ENCODE data around the gene NOS2.

Gene NOS2

DNA sequence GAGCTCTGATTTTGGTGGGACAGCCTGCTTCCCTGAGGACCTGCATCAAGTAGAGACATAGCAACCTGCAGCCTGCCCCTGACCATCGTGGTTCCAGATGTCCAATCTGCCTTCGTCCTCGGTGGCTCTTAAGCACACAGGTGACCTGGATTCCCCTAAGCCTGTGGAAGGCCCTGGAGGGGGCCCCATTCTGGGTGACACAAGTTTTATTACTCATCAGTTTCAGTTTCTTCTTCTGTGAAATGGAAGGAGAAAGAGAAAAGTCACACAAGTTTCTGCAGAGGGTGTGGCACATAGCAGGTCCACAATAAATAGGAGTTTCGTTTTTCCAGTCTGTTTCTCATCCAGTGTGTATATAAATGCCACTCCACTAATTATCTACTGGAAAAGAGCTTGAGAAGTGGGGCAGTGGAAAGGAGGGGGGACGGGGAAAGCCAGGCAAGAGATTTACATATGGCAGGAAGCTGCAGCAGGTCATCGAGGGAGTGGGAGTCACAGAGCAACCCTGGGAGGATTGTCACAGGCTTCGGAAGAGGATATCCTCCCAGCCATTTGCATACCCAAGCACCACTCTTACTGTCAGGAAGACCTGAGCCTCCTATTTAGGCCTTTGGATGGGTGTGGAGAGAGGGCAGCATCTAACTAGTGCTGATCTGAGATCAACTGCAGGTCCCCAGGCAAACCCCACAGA lies 10.0 kb upstream of the NOS2 start:
- peak overlapping the region; percentile 60 for H3K27ac ChIP-seq
- DNase-seq, result no peak
- peaks cover 8% of the 10 kb centered on the region for H3K9me3 ChIP-seq (ENCODE audit: severe bottlenecking)
- TF ChIP-seq, protein P1, sequence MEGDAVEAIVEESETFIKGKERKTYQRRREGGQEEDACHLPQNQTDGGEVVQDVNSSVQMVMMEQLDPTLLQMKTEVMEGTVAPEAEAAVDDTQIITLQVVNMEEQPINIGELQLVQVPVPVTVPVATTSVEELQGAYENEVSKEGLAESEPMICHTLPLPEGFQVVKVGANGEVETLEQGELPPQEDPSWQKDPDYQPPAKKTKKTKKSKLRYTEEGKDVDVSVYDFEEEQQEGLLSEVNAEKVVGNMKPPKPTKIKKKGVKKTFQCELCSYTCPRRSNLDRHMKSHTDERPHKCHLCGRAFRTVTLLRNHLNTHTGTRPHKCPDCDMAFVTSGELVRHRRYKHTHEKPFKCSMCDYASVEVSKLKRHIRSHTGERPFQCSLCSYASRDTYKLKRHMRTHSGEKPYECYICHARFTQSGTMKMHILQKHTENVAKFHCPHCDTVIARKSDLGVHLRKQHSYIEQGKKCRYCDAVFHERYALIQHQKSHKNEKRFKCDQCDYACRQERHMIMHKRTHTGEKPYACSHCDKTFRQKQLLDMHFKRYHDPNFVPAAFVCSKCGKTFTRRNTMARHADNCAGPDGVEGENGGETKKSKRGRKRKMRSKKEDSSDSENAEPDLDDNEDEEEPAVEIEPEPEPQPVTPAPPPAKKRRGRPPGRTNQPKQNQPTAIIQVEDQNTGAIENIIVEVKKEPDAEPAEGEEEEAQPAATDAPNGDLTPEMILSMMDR (IDR thresholded peaks at IDR 0.05; ENCODE audit: low read depth, low read length), result no peak
- no peak overlapping the region for H3K4me3 ChIP-seq (ENCODE audit: low read depth, low read length)
- no peaks in the 10 kb centered on the region for H3K36me3 ChIP-seq
- H3K27me3 ChIP-seq (ENCODE audit: insufficient read depth, low read depth, severe bottlenecking), result no peaks in the 10 kb centered on the region

DNA sequence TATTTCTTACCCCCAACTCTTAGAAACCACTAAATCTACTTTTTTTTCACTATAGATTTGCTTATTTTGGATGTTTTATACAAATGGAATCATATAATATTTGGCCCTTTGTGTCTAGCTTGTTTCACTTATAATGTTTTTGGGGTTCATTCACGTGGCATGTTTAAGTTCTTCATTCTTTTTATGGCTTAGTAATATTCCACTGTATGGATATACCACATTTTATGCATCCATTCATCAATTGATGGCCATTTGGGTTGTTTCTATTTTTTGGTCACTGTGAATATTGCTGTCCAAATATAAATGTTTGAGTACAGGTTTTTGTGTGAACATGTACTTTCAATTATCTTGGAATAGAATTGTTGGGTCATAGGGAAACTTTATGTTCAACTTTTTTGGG lies 9.2 kb upstream of the NOS2 start:
- Histone ChIP-seq H3K27ac (no peak overlapping the region), H3K36me3 (no peaks in the 10 kb centered on the region), H3K4me3 (ENCODE audit: low read depth, low read length) (no peak overlapping the region), H3K9me3 (ENCODE audit: severe bottlenecking) (peaks cover 8% of the 10 kb centered on the region), H3K27me3 (ENCODE audit: insufficient read depth, low read depth, severe bottlenecking) (no peaks in the 10 kb centered on the region)
- TF ChIP-seq, protein P1 (IDR thresholded peaks at IDR 0.05; ENCODE audit: low read depth, low read length), result no peak
- no peak for DNase-seq

DNA sequence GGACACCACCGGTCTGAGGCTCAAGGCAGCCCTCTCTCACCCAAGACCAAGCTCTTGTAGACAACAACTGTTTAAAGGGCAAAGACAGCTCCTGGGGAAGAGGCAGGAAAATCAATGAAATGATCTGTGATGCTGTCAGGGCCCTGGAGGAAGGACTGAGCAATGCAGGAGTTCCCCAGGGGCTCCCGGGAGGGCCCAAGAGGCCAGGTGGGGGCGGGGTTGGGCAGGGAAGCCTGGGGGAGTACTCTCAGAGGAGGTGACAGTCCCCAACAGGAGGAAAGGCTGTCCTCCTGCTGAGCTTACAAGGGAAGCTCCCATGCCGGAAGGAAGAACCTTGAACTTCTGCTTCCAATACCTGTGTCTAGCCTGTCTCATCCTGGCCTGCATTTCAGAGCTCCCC lies 8.3 kb upstream of the NOS2 start:
- DNase-seq, result no peak
- no peak overlapping the region for H3K27ac ChIP-seq
- H3K9me3 ChIP-seq (ENCODE audit: severe bottlenecking), result peaks cover 8% of the 10 kb centered on the region
- no peaks in the 10 kb centered on the region for H3K27me3 ChIP-seq (ENCODE audit: insufficient read depth, low read depth, severe bottlenecking)
- no peak overlapping the region for H3K4me3 ChIP-seq (ENCODE audit: low read depth, low read length)
- TF ChIP-seq, protein P1 (IDR thresholded peaks at IDR 0.05; ENCODE audit: low read depth, low read length), result no peak
- no peaks in the 10 kb centered on the region for H3K36me3 ChIP-seq

DNA sequence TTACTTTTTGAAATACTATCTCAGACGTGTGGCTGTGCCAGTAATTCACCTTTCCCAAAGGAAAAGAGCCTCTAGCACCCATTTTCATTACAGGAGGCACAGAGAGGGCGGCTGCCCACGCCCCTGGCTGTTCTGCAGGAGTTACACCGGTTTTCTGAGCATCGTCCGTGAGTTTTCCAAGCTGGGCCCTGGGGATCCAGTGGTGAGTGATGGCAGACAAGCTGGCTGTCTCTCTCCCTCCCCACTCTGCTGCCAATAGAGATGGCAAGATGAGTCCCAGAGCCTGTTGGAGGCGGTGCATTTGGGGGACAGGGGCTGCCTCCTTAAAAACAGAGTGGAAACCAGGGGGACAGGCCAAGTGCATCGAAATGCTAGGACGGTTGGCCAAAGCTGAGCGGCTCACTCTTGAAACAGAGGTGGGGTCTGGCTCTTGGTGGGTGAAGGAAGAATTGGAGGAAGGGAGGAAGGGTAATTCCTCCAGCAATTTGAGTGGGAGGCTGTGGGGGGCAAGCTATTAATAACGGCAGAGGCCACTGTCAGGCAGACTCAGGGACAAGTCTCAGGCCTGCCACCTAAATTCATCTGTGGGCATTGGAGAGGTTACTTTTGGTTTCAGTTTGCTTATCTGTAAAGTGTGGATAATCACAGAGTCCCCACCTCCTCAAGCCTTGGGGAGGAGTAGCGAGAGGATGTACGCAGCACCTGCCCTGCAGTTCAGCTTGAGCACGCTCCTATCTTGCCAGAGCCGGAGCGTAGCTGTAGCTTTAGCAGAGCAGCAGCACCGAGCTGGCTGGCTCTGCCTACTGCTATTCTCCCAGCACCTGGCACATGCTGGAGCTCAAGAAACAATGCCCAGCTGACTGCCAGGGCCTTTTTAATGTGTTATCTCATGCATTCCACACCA lies 7.5 kb upstream of the NOS2 start:
- TF ChIP-seq, protein P1 (IDR thresholded peaks at IDR 0.05; ENCODE audit: low read depth, low read length), result no peak
- no peaks in the 10 kb centered on the region for H3K27me3 ChIP-seq (ENCODE audit: insufficient read depth, low read depth, severe bottlenecking)
- no peak for DNase-seq
- H3K27ac ChIP-seq, result no peak overlapping the region
- H3K9me3 ChIP-seq (ENCODE audit: severe bottlenecking), result peaks cover 8% of the 10 kb centered on the region
- H3K36me3 ChIP-seq, result no peaks in the 10 kb centered on the region
- no peak overlapping the region for H3K4me3 ChIP-seq (ENCODE audit: low read depth, low read length)

DNA sequence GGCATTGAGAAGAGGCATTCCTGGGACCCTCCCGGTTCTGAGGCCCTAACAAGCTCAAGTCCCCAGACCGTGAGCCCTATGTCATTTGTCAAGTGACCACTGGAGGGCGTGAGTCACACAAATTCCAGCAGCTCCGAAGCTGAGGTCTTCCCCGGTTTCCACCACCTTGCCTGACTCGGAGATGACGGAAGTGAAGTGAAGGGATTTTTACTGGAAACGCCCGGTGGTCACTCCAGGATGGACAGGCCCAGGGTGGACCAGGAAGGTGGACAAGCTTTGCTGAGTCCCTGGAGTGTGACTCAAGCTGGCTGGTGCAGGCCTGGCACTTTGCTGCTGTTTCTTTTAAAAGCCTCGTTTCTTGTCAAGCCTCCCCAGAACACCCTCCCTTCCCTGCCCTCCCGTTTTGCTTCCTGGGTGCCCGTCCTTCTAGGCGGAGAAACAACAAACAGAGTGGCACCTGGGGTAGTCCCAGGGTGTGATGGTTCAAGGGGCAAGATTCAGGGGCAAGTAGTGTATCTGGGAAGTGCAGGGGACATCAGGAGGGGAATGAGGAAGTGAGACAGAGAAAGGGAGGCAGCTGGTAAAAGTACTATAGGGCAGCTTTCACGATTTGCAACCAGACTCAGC lies 5.3 kb upstream of the NOS2 start:
- Histone ChIP-seq H3K36me3 (no peaks in the 10 kb centered on the region), H3K4me3 (ENCODE audit: low read depth, low read length) (peak overlapping the region; percentile 4), H3K27me3 (ENCODE audit: insufficient read depth, low read depth, severe bottlenecking) (no peaks in the 10 kb centered on the region), H3K27ac (peak overlapping the region; percentile 38), H3K9me3 (ENCODE audit: severe bottlenecking) (peaks cover 8% of the 10 kb centered on the region)
- peak; percentile 89 for DNase-seq
- TF ChIP-seq, protein P1 (IDR thresholded peaks at IDR 0.05; ENCODE audit: low read depth, low read length), result peak; percentile 83
